ENCODE data around the gene KCNE4.

Gene KCNE4

DNA sequence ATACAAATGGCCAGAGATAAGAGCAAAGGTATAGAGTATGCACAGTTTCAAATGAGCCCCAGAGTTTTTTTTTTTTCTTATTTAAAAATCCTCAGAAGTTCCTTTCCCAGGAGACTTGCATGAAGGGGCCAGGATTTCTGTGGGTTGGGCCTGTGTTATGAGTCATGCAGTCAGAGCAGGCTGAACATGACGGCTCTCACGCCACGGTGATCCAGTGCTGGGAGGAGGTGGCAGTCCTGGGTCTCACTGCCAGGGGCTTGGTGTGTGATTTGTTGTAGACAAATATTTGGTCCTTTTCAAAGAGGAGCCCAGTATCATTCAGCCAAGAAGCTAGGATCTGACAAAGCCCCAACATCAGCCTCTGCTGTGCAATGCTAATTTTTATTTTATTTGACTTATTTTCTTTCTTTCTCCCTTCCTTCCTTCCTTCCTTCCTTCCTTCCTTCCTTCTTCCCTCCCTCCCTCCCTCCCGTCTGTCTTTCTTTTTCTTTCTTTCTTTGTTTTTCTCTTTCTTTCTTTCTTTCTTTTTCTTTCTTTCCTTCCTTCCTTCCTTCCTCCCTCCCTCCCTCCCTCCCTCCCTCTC, 10.4 kb upstream of the KCNE4 start:
- no peak for DNase-seq

DNA sequence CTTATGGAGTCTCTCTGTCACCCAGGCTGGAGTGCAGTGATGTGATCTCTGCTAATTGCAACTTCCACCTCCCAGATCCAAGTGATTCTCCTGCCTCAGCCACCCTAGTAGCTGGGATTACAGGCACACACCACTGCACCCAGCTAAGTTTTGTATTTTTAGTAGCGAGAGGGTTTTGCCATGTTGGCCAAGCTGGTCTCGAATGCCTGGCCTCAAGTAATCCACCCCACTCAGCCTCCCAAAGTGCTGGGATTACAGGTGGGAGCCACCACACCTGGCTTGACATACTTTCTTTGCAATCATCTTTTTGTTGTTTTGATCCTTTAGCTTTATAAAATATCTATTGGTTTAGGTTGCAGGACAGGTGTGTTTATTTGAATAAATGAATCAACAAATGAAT, 9.7 kb upstream of the KCNE4 start:
- DNase-seq: no peak

DNA sequence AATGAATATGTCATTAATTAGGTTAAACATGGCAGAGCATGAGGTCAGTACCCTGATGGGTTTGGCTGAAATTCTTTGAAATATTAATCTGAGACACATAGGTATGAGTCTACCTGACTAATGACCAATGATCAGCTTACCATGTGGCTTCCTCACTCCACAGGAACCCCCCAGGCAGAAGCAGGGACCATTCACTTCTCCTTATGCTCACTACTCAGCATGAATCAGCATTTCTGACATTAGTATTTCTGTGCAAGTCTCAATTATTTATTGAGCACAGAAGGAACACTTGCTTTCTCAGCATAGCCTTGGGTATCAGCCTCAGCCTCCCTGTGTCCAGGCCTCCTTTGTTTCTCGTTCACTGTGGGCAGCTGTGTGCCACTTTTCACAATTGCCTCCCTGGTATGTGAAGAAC, 9.3 kb upstream of the KCNE4 start:
- DNase-seq: no peak

DNA sequence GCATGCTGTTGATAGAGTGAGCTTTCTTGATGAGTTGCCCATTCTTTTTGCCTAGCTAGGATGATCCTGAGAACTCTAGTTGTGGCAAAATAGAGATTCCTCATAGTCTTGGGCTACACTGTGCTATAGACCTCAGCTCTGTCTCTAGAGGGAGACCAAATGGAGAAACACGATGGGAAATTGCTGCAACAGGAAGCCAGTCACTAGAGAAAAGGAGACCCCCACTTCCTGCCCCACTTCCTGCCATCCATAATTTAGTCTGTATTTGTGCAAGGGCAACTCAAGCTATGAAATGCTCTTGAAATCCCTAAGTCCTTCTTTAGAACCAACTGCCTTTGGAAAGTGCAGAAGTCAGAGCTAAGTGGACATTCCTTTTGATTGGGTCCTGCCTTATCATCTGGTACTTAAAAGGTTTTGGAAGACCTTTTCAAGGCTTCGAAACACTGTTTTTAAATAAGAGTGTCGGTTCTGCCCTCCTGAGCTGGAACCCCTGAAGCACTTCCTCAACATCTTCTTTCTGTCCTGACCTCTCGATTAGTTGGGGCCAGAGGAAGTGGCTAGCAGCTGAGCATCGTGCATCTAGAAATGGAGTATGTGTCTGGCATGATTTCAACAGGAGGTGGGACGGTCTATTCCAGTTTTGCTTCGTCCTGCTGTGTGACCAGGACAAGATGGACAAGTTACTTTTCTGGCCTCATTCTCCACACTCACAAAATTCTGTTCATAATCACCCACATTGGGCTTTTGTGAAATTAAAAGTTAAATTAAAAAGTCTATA, 8.6 kb upstream of the KCNE4 start:
- DNase-seq: no peak

DNA sequence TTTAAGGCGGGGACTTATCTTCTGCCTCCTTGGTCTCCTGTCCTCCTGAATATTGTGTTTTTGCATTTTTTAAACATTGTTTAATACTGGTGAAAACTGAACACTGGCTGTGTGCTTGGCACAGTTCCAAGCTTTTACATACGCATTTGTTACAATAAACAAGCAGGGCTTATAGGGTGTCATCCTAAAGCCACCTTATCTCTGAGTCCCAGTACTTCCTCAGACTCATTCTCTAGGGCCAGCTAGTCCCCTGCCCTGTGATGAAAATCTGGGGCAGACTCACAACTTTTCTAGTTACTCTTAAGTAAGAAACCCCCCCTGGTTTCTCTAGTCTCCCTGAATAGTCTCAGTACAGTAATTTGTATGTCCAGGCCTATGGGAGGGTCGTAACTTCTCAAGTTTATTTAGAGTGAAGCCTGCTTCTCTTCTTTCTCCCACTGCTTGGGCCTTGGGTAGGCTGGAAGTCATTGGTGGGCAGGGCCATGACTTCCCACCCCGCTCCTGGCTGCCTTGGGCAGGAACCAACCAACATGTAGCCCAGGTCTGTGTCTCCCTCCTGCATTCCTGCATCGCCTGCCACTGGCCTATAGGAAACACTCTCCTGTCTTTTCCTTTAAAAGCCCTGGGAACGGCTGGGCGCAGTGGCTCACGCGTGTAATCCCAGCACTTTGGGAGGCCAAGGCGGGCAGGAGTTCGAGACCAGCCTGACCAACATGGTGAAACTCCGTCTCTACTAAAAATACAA, 7.7 kb upstream of the KCNE4 start:
- DNase-seq: no peak

DNA sequence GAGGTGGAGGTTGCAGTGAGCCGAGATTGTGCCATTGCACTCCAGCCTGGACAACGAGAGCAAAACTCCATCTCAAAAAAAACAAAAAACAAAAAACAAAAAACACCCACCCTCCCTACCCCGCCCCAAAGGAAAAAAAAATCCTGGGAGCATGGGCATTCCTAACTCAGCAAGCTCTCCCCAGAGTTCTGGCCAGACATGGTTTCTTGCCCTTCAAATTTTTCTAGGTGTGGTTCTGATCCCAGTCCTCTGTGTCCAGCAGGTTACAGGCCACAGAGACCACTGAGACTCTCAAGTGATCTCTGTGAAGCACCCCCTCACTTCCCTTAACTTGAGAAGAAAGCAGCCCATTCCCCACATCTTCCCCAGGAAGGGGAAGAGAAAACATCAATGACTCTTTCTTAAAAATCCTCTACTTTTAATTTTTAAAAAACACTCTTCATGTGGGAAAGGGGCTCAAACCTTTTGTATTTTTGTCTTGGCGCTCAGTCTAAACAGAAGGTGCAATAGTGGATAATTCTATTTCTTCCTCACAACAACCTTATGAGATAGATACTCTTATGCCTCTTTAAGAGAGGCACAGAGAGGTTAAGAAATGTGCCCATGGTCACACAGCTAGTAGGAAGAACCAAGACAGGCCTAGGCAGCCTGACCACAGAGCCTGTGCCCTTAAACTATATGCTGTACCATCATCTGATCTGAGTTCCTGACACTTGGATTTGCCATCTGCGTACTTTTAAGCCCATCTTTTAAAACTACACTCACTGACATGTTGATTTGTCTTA, 6.9 kb upstream of the KCNE4 start:
- no peak for DNase-seq

DNA sequence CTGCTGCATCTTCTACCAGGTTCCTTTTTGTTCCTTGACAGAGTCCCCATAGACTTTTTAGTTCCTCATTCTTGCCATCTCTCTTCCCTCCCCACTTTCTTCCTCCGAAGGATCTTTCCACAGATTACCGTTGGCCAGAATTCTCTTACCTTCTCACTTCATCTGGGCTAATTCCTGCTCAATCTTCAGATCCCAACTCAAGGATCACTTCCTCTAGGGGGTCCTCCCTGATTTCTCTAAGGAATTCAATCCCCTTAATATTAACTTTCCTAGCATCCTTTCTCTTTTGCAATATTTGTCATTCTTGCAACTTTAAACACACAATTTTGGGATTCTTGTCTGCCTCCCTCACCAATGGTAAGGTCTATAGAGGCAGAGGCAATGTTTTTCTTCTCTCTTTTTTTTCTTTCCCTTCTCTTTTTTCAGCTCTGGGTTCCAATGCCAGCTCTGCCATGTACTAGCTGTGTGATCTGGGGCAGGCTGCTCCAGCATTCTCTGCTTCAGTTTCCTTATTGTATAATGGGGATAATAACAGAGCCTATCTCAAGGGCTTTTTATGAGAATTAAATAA, 5.4 kb upstream of the KCNE4 start:
- no peak for DNase-seq

DNA sequence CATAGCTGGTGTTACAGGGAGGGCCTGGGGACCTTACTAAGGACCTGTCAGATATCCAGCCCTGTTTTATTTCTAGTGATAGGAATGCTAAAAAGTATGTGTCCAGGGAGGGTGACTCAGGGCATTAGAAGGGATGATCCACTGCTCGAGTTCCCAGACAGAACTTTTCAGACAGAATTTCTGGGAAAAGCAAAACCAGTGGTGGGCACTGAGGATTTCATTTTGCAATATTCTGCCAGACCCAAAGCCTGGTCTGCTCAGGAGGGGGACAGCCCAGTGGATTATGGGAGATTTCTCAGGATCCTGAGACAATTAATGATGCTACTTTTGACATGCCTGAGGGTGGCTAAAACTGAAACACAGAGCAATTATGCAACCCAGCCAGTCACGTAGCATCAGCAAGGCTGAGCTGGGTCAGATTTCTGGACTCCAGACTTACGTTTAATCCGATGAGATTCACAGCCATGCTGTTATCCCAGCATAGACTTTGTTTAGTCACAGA, 4.7 kb upstream of the KCNE4 start:
- no peak for DNase-seq

DNA sequence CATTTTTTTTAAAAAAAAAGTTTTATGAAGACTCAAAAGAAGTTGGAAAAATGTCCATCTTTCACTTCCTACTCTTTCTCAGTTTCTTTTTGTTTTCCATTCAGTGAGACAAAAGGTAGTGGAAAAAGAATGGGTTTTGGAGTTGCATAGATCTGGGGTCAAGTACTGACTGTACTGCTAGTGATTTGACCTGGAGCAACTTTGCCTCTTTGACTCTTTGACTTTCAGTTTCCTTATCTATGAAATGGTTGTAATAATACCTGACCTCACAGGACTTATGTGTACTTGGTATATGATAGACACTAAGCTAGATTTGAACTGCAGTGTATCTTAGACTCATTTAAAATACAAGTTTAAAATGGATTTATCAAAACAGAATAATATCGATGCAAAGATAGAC, 3.5 kb upstream of the KCNE4 start:
- no peak for DNase-seq

DNA sequence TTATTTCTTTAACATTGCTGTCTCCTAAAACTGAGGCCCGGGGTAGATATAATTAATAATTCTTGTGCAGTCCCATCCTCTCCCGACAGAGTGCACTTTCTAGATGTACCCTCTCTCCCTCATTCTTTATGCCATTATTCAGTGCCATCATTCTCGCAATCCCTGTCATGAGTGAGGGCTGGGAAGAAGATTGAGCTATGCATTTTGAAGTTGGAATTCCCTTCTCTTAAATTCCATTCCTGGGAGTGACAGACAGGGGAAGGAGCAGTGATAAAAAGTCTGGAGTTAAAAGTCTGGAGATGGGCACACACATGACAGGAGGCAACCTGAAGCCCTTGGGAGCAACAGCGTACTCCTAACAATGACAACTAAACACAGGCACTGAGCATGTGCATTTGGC, 2.6 kb upstream of the KCNE4 start:
- DNase-seq: no peak

DNA sequence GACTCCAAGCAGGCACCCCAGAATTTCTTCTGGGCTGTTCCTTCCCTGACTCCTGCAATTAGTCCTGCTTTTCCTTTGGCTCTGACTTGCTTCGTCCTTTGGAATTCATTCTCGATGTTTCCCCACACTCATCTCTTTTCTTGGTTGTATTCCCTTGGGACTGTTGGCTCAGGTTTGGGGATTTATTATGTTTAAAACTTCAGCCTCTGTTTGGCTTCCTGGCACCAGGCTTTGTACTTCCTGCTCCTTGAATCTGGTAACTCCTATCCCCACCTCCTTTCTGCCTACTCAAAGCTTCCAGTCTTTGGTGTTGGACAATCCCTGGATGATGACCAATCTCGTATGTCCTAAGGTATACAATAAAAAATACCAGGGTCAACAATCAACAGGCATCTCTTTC, 1.8 kb upstream of the KCNE4 start:
- DNase-seq: no peak

DNA sequence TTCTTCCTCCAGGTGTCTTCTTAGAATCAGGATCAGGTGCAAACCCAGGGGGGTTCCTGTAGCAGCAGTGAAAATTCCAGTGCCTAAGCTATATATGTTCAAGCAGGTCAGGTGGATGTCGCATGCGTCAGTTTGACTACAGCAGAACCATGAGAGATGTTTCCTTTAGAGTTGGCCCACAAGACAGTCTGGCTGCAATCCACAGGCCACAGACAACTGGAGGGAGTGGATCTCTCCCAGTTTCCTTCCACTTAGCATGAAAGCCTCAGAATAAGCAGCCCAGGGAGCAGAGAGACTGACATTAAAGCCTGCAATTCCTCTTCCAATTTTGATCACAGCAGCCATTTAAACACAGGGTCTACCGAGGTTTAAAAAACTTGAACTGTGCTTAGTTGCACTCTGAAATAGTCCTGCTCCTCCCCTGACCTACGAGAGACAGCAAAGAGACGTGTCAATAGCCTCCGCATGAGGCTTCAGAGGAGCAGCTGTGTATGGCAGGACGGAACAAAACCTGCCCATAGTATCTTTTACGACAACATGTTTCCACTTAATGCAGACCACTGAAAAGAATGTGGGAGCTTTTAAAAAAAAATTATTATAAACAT, 988 bp upstream of the KCNE4 start:
- no peak for DNase-seq

DNA sequence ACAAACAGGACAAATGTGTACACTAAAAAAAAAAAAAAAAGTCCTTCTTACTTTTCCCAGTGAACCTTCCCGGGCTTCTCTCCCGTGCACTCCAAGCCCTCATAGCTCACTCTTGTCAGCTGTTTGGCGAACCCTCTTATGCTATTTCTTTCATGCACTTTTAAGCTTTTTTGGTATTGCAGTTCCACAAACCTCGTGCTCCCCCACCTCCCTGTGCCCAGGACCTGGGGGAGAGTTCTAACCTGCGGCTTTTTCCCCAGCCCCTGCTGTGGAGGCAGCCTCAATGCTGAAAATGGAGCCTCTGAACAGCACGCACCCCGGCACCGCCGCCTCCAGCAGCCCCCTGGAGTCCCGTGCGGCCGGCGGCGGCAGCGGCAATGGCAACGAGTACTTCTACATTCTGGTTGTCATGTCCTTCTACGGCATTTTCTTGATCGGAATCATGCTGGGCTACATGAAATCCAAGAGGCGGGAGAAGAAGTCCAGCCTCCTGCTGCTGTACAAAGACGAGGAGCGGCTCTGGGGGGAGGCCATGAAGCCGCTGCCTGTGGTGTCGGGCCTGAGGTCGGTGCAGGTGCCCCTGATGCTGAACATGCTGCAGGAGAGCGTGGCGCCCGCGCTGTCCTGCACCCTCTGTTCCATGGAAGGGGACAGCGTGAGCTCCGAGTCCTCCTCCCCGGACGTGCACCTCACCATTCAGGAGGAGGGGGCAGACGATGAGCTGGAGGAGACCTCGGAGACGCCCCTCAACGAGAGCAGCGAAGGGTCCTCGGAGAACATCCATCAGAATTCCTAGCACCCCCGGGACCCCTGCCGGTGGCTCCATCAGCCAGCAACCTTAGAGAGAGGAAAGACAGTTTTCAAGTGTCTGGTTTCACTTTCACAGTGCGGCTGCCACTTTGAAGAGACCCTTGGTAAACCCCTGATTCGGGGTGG, 826 bp downstream of the KCNE4 start:
- no peak for DNase-seq

DNA sequence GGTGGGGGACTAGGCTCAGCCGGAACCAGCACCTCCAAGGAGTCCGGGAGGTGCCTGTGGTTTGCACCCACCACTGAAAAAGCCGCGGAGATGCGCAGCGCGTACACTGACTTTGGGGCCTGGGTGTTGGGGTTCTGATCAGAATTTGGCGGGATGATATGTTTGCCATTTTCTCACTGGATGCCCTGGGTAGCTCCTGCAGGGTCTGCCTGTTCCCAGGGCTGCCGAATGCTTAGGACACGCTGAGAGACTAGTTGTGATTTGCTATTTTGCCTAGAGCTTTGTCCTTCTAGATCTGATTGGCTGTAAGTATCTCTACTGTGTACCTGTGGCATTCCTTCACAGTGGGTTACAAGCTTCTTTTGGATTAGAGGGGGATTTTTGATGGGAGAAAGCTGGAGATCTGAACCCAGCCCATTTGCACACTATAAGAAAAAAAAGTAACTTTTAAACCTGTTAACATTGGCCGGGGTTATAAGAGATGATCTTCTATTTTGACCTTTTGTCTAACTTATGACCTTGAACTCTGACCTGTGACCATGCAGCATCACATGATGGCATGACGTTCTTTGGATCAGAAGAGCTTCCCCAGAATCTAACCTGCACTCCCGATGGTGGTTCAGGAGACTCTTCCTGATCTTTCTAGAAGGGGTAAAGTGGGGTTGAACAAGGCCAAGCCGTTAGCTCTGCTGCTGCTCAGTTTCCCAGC, 1.6 kb downstream of the KCNE4 start:
- no peak for DNase-seq

DNA sequence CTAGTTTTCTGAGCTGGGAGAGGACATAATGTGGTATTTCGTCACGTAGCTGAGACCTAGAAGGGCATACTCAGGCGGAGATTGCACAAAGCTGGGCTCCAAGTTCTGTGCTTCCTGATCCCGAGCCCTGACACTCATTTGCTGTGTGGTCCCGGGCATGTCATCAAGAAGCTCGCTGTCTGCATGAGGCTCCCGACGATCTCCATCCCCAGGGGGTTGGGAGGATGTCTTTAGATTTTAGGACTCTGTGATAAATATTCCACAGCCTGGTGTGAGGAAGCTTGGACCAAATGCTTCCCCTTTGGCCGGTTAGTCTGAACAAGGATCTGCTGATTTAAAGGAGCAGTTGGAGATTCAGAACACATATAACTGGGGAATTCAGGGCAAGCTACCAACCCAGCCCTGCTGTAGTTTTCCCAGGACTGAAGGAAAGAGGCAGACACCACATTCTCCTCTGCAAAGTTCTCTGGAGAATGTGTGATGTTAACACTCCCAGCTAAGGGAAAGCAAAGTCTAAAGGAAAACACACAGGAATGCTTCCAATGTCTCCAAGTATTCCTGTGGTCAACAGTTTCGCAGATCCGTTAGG, 2.3 kb downstream of the KCNE4 start:
- DNase-seq: no peak

DNA sequence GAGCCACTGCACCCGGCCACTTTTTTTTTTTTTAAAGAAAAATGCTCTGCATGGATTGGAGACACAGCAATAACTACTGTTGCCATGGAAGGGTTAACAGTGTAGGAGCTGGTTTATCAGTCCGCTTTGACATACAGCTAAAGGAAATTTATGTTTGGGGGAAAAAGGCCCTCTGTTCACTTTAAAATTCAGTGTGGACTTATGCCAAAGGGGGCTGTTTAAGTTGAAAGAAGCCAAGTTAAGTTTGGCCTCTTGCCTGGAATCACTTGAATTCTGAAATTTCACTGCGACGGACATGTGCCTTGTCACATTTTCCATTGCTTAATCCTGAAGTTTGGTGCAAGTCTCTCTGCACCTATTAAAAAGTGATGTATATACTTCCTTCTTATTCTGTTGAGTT, 3.1 kb downstream of the KCNE4 start:
- no peak for DNase-seq

DNA sequence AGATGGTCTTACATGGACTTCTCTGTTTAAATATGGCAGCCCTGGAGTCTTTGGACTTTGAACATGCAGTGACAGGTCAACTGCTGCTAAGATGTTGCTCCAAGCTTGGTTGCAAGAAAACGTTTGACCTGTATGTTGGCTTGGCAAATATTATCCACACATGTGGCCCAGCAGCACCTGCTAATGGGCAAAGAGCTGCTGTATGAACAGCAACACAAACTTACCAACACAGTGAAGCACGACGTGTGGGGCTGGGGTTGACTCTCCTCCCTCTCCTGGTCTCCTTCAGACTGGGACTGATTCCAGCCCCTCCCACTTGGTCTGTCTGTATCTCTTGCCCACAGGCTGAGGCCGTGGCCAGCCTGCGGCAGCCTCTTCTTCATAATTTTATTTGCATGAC, 3.8 kb downstream of the KCNE4 start:
- DNase-seq: peak; percentile 43

DNA sequence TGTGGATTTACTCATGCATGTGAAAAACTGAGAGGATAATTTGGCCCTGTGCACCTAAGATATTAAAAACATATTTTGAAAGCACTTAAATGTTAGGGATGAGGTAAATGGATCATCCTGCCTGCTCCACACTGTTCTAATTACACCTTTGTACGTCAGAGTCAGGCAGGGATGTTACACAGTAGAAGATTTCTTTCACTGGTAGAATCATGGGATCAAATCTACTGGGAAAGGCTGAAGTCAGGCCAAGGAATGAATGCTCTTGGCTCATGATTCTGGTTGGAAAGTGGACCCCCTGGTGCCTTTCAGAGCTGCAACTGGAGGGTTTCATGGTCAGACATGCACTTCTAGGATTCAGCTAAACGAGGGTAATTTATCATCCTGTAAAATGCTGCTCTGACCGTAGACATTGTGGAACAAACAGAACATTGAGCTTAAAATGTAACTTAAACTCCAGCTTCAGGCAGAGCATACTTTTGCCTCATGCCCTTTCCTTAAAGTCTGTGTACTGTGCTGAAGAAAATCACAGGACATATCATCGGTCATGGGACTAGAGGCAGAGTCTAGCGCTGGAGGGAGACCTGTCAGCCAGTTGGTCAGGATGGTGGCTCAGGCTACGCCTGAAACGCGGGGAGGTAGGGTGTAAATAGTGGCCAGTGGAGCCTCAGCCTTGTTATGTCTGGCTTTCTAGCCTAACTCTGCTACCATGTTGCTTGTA, 4.9 kb downstream of the KCNE4 start:
- DNase-seq: no peak

DNA sequence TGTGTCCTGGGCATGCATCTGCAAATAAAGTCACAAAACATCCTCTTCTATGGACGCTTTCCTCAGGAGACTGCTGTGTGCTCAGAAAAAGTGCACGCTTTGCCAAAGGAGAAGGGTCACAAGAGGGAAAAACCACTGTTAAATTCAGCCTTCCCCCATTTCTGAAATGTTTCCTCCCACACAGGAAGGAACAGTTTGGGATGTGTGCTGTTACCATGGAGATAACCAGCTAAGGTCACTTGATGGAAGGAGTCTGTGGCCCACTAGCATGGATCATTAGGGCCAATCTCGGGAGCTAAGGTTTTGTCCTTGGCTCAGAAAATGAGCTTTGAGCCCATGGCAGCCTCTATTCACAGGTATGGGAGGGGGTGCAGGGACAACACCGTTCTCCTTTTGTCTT, 5.6 kb downstream of the KCNE4 start:
- no peak for DNase-seq

Measured in NCI-H510A treated with DMSO at 0.1 percent for 48 hours (cell line).